HUES48 (cell line): Measurements from ENCODE around the gene RPTOR.
"Not testable (repeated sequence)": the region's sequence is repeated elsewhere in the genome, so short reads cannot be mapped to it uniquely, and the experiment has no call there.

Experiments used
- H3K27ac ChIP-seq: one replicate; pipeline ENCODE4 v1.7.0; 2013; ENCODE audit warnings: low read depth, low read length, inconsistent platforms
- H3K27me3 ChIP-seq: 2 replicates; pipeline ENCODE4 v1.6.1; 2013; ENCODE audit warnings: mild to moderate bottlenecking, low read length; ENCODE audit not compliant: control insufficient read depth, insufficient read depth
- H3K36me3 ChIP-seq: 2 replicates; pipeline ENCODE4 v1.6.1; 2013; ENCODE audit warnings: low read length; ENCODE audit not compliant: control insufficient read depth, insufficient read depth
- H3K4me1 ChIP-seq: 2 replicates; pipeline ENCODE4 v1.6.1; 2013; ENCODE audit warnings: mild to moderate bottlenecking, low read length; ENCODE audit not compliant: control insufficient read depth, insufficient read depth
- H3K4me3 ChIP-seq: 2 replicates; pipeline ENCODE4 v1.5.1; 2013; ENCODE audit warnings: mild to moderate bottlenecking, low read depth, low read length
- H3K9ac ChIP-seq: 2 replicates; pipeline ENCODE4 v1.6.1; 2013; ENCODE audit warnings: mild to moderate bottlenecking, low read depth, low read length, moderate library complexity
- H3K9me3 ChIP-seq: 2 replicates; pipeline ENCODE4 v1.6.1; 2013; ENCODE audit warnings: low read length; ENCODE audit not compliant: control insufficient read depth, insufficient read depth

Gene RPTOR

GRCh38 chr17:80621997-80622357 is 77.3 kb downstream of the RPTOR start:
- Histone ChIP-seq H3K4me1 (peaks cover 4% of the 10 kb centered on the region), H3K4me3 (no peak overlapping the region), H3K27me3 (no peaks in the 10 kb centered on the region), H3K9ac (no peak overlapping the region), H3K27ac (peak overlapping the region; percentile 15), H3K9me3 (no peaks in the 10 kb centered on the region), H3K36me3 (peaks cover 4% of the 10 kb centered on the region; the same call in 1 of the 2 replicates)

GRCh38 chr17:80624864-80625263 is 80.2 kb downstream of the RPTOR start:
- no peak overlapping the region for H3K9ac ChIP-seq
- no peak overlapping the region for H3K4me3 ChIP-seq
- H3K27ac ChIP-seq: no peak overlapping the region
- H3K4me1 ChIP-seq: peaks cover 4% of the 10 kb centered on the region; the same call in 1 of the 2 replicates
- peaks cover 4% of the 10 kb centered on the region; the same call in 1 of the 2 replicates for H3K36me3 ChIP-seq
- no peaks in the 10 kb centered on the region for H3K9me3 ChIP-seq
- H3K27me3 ChIP-seq: no peaks in the 10 kb centered on the region

GRCh38 chr17:80625627-80626026 is 81.0 kb downstream of the RPTOR start:
- Histone ChIP-seq H3K4me3 (no peak overlapping the region), H3K36me3 (peaks cover 4% of the 10 kb centered on the region; the same call in 1 of the 2 replicates), H3K27ac (no peak overlapping the region), H3K27me3 (no peaks in the 10 kb centered on the region), H3K4me1 (peaks cover 4% of the 10 kb centered on the region; the same call in 1 of the 2 replicates), H3K9me3 (no peaks in the 10 kb centered on the region), H3K9ac (no peak overlapping the region)

GRCh38 chr17:80628881-80629280 is 84.2 kb downstream of the RPTOR start:
- not testable (repeated sequence) for H3K27ac ChIP-seq, H3K36me3 ChIP-seq, H3K4me1 ChIP-seq, H3K27me3 ChIP-seq, H3K4me3 ChIP-seq, H3K9me3 ChIP-seq, H3K9ac ChIP-seq

GRCh38 chr17:80629298-80630028 is 84.8 kb downstream of the RPTOR start:
- Histone ChIP-seq H3K4me1 (no peaks in the 10 kb centered on the region), H3K9me3 (no peaks in the 10 kb centered on the region), H3K27ac (no peak overlapping the region), H3K4me3 (no peak overlapping the region), H3K27me3 (no peaks in the 10 kb centered on the region), H3K9ac (no peak overlapping the region), H3K36me3 (peaks cover 4% of the 10 kb centered on the region; the same call in 1 of the 2 replicates)

- Histone ChIP-seq H3K4me1 (no peaks in the 10 kb centered on the region), H3K4me3 (no peak overlapping the region), H3K36me3 (peaks cover 4% of the 10 kb centered on the region; the same call in 1 of the 2 replicates), H3K9ac (no peak overlapping the region), H3K27me3 (no peaks in the 10 kb centered on the region), H3K9me3 (no peaks in the 10 kb centered on the region), H3K27ac (no peak overlapping the region)
These were observed 86.0 kb downstream of the RPTOR start for GRCh38 chr17:80630560-80631120.

- Histone ChIP-seq H3K9ac (no peak overlapping the region), H3K9me3 (no peaks in the 10 kb centered on the region), H3K4me1 (no peaks in the 10 kb centered on the region), H3K27ac (no peak overlapping the region), H3K27me3 (no peaks in the 10 kb centered on the region), H3K4me3 (no peak overlapping the region), H3K36me3 (peaks cover 2% of the 10 kb centered on the region; the same call in 1 of the 2 replicates)
These were observed 86.8 kb downstream of the RPTOR start for GRCh38 chr17:80631142-80632045.

GRCh38 chr17:80632046-80632581 is 87.5 kb downstream of the RPTOR start:
- Histone ChIP-seq H3K27ac (peak overlapping the region; percentile 28), H3K9me3 (no peaks in the 10 kb centered on the region), H3K36me3 (no peaks in the 10 kb centered on the region), H3K4me1 (no peaks in the 10 kb centered on the region), H3K4me3 (no peak overlapping the region), H3K9ac (no peak overlapping the region), H3K27me3 (no peaks in the 10 kb centered on the region)

GRCh38 chr17:80633207-80633606 is 88.6 kb downstream of the RPTOR start:
- no peak overlapping the region for H3K9ac ChIP-seq

GRCh38 chr17:80633994-80634566 is 89.4 kb downstream of the RPTOR start:
- no peak overlapping the region for H3K27ac ChIP-seq
- H3K27me3 ChIP-seq: no peaks in the 10 kb centered on the region
- no peak overlapping the region for H3K4me3 ChIP-seq
- no peaks in the 10 kb centered on the region for H3K36me3 ChIP-seq
- no peak overlapping the region for H3K9ac ChIP-seq
- no peaks in the 10 kb centered on the region for H3K4me1 ChIP-seq
- no peaks in the 10 kb centered on the region for H3K9me3 ChIP-seq

More at GRCh38 chr17:80633207-80633606, 88.6 kb downstream of the RPTOR start:
- Histone ChIP-seq H3K27ac (no peak overlapping the region), H3K4me3 (no peak overlapping the region), H3K27me3 (no peaks in the 10 kb centered on the region), H3K4me1 (no peaks in the 10 kb centered on the region), H3K9me3 (no peaks in the 10 kb centered on the region), H3K36me3 (no peaks in the 10 kb centered on the region)
